Endometrial microvascular endothelial cells (primary cell): Measurements from ENCODE around the gene SST. TPM values are rescaled to one million over a fixed set of nuclear protein-coding genes. Genes with fewer than 3 reads are reported as not detected.

ENCODE experiments used
- in situ Hi-C: cut with HindIII; loops from 2 replicates; pipeline ENCODE4 v1.10.0; 2017; ENCODE audit warnings: low sequenced_read_pairs, low pct_unique_long_range_greater_than_20kb; ENCODE audit errors: inconsistent ontology term
- total RNA-seq: library from RNA; depleted of rRNA; stranded (reverse); fragments of >200 nt; gene quantifications from one replicate; pipeline ENCODE4 v1.2.3, GENCODE V29; 2015; ENCODE audit errors: inconsistent ontology term

Gene SST
- total RNA-seq = not detected

DNA sequence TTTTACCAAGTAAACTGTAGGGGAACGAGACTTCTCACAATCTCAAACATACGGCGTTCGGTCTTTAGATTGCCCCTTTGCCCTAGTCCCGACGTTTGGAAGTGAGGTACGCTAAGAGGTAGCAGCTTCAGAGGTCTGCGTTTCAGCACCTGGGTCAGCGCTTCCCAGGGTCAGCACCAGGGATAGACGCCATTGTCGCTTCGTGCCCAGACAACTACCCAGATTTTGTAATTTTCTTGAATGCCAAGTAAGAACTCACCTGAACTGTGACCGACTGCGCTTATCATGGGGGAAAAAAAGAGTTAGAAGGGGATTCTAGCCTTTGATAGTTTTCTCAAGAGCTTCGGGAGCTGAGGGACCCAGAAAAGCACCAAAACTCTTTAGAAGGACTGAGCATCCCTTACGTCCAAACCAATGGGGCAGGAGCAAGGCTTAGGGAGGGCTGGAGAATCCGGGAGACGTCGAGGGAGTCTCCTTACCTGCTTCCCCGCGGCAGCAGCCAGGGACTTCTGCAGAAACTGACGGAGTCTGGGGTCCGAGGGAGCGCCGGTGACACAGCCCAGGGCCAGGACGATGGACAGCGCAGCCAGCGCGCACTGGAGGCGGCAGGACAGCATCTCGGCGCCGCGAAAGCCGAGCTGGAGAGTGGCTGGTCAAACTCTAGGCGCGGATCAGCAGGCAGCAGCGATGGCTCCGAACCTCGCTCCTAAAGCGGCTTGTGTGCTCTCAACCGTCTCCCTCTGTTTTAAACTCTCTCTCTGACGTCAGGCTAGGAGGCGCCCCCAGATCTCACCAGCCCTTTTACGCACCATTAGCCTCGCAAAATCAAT, at the start of gene SST:
Gene SST (minus strand): TSS at position 720 of the 830 bp plus-strand sequence. CDS start 103 bp downstream, at position 617.
- in situ Hi-C loops = no loop called here

DNA sequence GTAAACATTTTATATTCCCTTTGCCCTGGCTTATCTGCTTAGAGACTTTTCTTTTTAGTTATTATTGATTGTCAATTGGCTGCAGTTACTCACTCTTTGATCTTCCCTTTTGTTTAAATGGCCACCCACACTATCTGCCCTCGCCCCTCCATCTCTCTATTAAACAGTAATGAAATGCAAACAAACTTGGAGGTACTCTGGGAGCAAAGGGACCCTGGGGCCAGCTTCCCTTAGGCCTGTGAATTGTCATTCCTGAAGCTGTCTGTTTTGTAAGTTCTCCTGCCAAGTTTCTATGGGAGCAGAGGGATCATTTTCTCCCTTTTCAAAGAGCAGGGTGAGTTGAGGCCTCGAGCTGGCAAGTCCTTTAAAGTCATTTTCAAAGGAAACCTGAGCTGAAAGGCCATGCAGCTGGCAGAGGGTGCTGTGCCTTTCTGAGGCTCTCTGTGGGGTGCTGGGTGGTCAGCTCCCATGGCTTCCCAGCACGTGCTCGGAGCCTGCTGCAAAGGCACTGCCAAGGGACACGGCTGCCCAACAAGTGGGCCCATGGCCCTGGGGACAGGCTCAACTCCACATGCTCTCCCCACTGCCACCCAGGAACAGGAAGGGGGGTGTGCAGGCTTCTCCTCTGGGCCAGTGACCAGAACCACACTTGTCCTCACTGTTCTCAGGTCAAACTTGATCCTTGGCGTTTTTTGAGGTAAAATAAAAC, 49.6 kb upstream of the SST start:
- in situ Hi-C loops = no loop called here

GRCh38 chr3:187718802-187719201, 48.6 kb upstream of the SST start:
- in situ Hi-C loops = no loop called here

- in situ Hi-C loops = no loop called here
Measured at GRCh38 chr3:187717572-187717971, 47.4 kb upstream of the SST start.

GRCh38 chr3:187714404-187714979, 44.3 kb upstream of the SST start:
- in situ Hi-C loops = no loop called here

- in situ Hi-C loops = no loop called here
Measured at GRCh38 chr3:187713504-187713903, 43.3 kb upstream of the SST start.

DNA sequence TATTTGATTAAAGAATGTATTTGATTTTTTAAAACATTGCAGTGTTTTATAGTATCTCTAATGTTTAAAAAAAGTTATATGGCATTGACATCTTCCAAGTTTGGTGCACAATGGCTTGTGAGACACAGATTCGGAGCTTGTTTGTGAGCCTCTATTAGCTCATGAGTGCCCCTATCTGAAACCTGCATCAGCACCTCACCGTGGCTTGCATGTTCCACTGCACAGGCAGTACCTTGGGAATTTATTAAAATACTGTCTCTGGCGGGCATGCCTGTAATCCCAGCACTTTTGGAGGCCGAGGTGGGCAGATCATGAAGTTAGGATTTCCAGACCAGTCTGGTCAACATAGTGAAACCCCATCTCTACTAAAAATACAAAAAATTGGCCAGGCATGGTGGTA, 39.0 kb upstream of the SST start:
- in situ Hi-C loops = no loop called here

- in situ Hi-C loops = no loop called here
Measured at GRCh38 chr3:187708696-187709095, 38.5 kb upstream of the SST start.

DNA sequence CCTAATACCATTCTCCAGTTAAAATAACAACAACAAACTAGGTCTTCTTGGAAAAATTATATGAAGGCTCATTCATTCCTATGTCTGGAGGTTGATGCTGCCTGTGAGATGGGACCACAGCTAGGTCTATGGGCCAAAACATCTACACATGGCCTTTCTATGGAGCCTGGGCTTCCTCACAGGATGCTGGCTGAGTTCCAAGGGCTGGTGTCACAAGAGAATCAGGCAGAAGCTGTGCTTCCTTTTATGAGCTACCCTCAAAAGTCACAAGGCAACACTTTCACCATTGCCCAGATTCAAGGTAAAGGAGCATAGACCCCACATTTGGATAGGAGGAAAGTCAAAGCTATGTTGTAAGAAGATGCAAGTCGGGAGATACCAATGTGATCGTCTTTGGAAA, 36.8 kb upstream of the SST start:
- in situ Hi-C loops = no loop called here

DNA sequence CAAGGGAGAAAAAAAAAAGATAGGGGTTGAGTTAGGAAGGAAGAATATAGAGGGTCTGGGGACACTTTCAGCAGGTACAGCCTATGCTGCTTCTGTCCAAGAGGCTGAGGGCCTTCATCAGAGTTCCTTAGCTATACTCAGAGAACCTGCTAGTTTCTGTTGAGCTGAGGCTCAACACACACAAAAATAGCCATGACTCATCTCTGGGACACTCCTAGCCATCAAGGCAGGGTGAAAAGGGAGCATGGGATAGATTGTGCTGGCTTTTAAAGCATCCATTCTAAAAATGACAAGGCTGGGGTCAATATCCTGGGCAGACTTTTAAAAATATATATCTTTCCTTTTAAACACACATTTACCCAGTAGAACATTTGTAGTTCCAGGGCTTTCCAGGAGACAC, 35.0 kb upstream of the SST start:
- in situ Hi-C loops = no loop called here

- in situ Hi-C loops = no loop called here
Measured at GRCh38 chr3:187702507-187703033, 32.4 kb upstream of the SST start, which contains the start of gene RTP2. RTP2 (minus strand) TSS chr3:187702557; CDS start chr3:187702128, 429 bp downstream.

- in situ Hi-C loops = no loop called here
Measured at GRCh38 chr3:187700249-187700648, 30.1 kb upstream of the SST start.

GRCh38 chr3:187698499-187699399, 28.6 kb upstream of the SST start:
- in situ Hi-C loops = loop anchor here (25.0 kb wide), 1 partner anchor 486 kb away; no protein-coding TSS in a partner anchor

DNA sequence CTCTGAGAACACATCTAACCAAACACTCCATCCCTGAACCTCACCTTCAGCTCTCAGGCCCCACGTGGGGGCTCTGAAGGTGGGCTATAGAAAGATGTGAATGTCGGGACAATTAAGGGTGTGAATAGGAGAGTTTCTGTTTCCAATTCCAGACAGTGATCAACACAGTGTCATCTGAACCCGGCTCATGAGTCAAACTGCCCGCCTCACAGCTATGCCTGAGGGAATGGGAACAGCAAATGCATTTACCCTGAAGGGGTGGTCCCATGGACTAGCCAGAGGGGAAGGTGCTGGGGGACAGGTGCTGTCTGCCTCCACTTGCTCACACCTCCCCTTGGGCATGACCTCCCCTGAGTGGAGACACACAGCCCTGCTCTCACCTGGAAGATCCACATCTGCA, 25.8 kb upstream of the SST start:
- in situ Hi-C loops = loop anchor here (25.0 kb wide), 1 partner anchor 484 kb away; no protein-coding TSS in a partner anchor

DNA sequence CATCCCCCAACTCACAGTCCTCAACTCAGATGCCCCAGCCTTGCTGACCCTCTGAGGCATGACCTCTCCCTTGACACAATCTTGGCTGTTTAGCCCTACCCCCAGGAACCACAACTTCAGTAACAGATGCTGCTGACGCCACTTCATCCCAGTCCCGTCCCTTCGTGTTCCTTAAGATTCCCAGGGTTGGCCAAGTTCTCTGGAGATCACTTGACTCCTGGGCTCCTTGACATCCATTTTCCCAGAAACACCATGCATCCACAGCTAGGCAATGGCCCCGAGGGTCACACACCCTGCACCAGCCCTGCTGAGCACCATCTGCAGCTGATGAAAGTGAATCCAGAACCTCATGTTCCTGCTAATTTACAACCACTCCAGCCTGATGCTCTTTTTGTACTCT, 25.3 kb upstream of the SST start:
- in situ Hi-C loops = loop anchor here (25.0 kb wide), 1 partner anchor 483 kb away; no protein-coding TSS in a partner anchor

DNA sequence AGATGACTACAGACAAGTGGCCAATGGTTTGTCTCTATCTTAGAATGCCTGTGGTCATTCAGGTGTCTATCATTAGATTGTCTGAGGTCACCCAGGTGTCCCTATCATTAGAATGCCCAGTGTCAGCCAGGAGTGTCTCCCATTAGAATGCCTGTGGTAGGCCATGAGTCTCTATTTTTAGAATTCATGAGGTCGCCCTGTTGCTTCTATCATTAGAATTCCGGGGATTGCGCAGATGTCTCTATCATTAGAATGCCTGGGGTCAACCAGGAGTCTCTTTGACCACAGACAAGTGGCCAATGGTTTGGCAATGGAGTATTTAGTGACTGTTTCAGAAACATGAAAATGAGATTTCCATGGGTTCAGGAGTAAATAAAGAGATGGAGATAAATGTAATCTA, 24.6 kb upstream of the SST start:
- in situ Hi-C loops = loop anchor here (25.0 kb wide), 1 partner anchor 482 kb away; no protein-coding TSS in a partner anchor

GRCh38 chr3:187693431-187693830, 23.2 kb upstream of the SST start:
- in situ Hi-C loops = loop anchor here (25.0 kb wide), 1 partner anchor 481 kb away; no protein-coding TSS in a partner anchor

- in situ Hi-C loops = loop anchor here (10.0 to 25.0 kb wide), 2 partner anchors 375 to 478 kb away; no protein-coding TSS in a partner anchor
Measured at GRCh38 chr3:187689984-187690383, 19.8 kb upstream of the SST start.
